ENCODE results near the gene AUTS2.

DNA sequence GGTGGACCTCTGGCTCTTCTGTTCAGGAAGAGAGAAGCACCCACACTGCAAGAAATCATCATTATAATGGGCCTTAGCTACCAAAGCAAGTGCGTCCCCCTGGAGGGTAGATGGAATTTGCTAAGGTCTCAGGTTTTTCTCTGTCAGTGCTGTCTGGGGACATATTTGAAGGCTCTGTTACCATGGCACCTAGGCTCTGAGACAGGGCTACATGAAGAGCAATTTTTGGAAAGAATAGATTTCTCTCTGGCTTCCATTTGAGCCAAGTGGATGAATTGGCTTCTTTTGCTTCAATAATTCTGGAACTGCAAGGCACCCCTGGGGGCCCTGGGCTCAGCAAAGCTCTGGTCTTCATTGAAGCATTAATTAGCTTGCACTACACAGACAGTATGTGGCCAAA lies 1184.5 kb downstream of the AUTS2 start:
- TF ChIP-seq, protein P1, sequence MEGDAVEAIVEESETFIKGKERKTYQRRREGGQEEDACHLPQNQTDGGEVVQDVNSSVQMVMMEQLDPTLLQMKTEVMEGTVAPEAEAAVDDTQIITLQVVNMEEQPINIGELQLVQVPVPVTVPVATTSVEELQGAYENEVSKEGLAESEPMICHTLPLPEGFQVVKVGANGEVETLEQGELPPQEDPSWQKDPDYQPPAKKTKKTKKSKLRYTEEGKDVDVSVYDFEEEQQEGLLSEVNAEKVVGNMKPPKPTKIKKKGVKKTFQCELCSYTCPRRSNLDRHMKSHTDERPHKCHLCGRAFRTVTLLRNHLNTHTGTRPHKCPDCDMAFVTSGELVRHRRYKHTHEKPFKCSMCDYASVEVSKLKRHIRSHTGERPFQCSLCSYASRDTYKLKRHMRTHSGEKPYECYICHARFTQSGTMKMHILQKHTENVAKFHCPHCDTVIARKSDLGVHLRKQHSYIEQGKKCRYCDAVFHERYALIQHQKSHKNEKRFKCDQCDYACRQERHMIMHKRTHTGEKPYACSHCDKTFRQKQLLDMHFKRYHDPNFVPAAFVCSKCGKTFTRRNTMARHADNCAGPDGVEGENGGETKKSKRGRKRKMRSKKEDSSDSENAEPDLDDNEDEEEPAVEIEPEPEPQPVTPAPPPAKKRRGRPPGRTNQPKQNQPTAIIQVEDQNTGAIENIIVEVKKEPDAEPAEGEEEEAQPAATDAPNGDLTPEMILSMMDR (IDR thresholded peaks at IDR 0.05): no peak
- no peak for TF ChIP-seq POLR2A (IDR thresholded peaks at IDR 0.05)
- TF ChIP-seq POLR2AphosphoS5 (IDR thresholded peaks at IDR 0.05): no peak

All from breast epithelium (tissue), 3 donors.